HG03097 (cell line): ENCODE data around the gene LEPR.
"Not testable (repeated sequence)": the region's sequence is repeated elsewhere in the genome, so short reads cannot be mapped to it uniquely, and the experiment has no call there.

Experiments
- ATAC-seq: cut with Tn5 transposase; IDR thresholded peaks from one replicate; pipeline ENCODE4 v1.9.1; 2021; ENCODE audit not compliant: unreplicated experiment, low FRiP score

The LEPR gene

GRCh38 chr1:65420590-65421350, at the start of gene LEPR, which contains the start of gene LEPROT:
TSS of gene LEPR (plus strand) at chr1:65420668. CDS start at chr1:65565566, 144,898 bp downstream.
TSS of gene LEPROT (plus strand) at chr1:65420668. CDS start at chr1:65420725, 57 bp downstream.
- peak; percentile 58 for ATAC-seq

GRCh38 chr1:65371544-65371943, 48.9 kb upstream of the LEPR start:
- ATAC-seq, result no peak

GRCh38 chr1:65372557-65372956, 47.9 kb upstream of the LEPR start:
- no peak for ATAC-seq

GRCh38 chr1:65377496-65378246, 42.8 kb upstream of the LEPR start:
- ATAC-seq, result no peak

GRCh38 chr1:65378247-65378946, 42.1 kb upstream of the LEPR start:
- no peak for ATAC-seq

- not testable (repeated sequence) for ATAC-seq
Measured at GRCh38 chr1:65384426-65384825, 36.0 kb upstream of the LEPR start.

GRCh38 chr1:65386439-65386838, 34.0 kb upstream of the LEPR start:
- no peak for ATAC-seq

- ATAC-seq, result no peak
Measured at GRCh38 chr1:65387821-65388220, 32.6 kb upstream of the LEPR start.

- no peak for ATAC-seq
Measured at GRCh38 chr1:65388908-65389695, 31.4 kb upstream of the LEPR start.

- no peak for ATAC-seq
Measured at GRCh38 chr1:65392497-65392896, 28.0 kb upstream of the LEPR start.

GRCh38 chr1:65393347-65393746, 27.1 kb upstream of the LEPR start:
- peak; percentile 95 for ATAC-seq

- no peak for ATAC-seq
Measured at GRCh38 chr1:65393928-65394327, 26.5 kb upstream of the LEPR start.

GRCh38 chr1:65395887-65396612, 24.4 kb upstream of the LEPR start:
- ATAC-seq, result no peak

GRCh38 chr1:65398083-65398482, 22.4 kb upstream of the LEPR start:
- ATAC-seq, result no peak

- no peak for ATAC-seq
Measured at GRCh38 chr1:65399003-65399402, 21.5 kb upstream of the LEPR start.

- ATAC-seq, result no peak
Measured at GRCh38 chr1:65401612-65402011, 18.9 kb upstream of the LEPR start.

- ATAC-seq, result no peak
Measured at GRCh38 chr1:65404941-65405340, 15.5 kb upstream of the LEPR start.

- ATAC-seq, result no peak
Measured at GRCh38 chr1:65407877-65408276, 12.6 kb upstream of the LEPR start.

GRCh38 chr1:65409314-65409713, 11.2 kb upstream of the LEPR start:
- no peak for ATAC-seq

GRCh38 chr1:65409816-65410326, 10.6 kb upstream of the LEPR start:
- ATAC-seq, result no peak
